CD4-positive, alpha-beta T cell treated with Interleukin-12 subunit alpha and Interleukin-12 subunit beta, for 1 hour (primary cell): Measurements from ENCODE around the gene IPO11.
"Not testable (repeated sequence)": the region's sequence is repeated elsewhere in the genome, so short reads cannot be mapped to it uniquely, and the experiment has no call there.

Source experiments
- DNase-seq: peaks from one replicate; pipeline ENCODE4 v3.0.0-alpha.2; 2020

The IPO11 gene

DNA sequence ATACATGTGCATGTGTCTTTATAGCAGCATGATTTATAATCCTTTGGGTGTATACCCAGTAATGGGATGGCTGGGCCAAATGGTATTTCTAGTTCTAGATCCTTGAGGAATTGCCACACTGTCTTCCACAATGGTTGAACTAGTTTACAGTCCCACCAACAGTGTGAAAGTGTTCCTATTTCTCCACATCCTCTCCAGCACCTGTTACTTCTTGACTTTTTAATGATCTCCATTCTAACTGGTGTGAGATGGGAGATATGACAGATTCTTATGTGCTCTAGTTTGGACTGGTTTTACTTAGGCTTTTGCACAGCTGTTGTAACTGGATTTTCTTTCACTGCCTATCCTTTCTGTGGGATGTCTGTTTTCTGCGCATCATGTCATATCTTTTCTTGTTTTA lies 108.2 kb downstream of the IPO11 start:
- not testable (repeated sequence) for DNase-seq

GRCh38 chr5:62521319-62521718 lies 108.8 kb downstream of the IPO11 start:
- DNase-seq: no peak

GRCh38 chr5:62522811-62523210 lies 110.2 kb downstream of the IPO11 start:
- no peak for DNase-seq

DNA sequence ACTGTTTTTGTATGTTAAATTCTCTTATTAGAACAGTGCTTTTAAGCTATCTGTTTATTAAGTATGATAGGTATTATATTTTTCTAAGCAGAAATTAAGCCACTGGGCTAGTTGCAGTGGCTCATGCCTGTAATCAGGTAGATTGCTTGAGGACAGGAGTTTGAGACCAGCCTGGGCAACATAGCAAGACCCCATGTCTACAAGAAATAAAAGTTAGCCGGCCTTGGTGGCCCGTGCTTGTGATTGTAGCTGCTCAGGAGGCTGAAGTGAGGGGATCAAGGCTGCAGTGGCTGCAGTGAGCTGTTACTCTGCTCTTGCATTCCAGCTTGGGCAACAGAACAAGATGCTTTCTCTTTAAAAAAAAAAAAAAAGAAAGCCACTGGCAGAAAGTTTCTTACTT lies 121.0 kb downstream of the IPO11 start:
- DNase-seq: no peak

GRCh38 chr5:62534461-62535236 lies 122.1 kb downstream of the IPO11 start:
- DNase-seq: no peak

DNA sequence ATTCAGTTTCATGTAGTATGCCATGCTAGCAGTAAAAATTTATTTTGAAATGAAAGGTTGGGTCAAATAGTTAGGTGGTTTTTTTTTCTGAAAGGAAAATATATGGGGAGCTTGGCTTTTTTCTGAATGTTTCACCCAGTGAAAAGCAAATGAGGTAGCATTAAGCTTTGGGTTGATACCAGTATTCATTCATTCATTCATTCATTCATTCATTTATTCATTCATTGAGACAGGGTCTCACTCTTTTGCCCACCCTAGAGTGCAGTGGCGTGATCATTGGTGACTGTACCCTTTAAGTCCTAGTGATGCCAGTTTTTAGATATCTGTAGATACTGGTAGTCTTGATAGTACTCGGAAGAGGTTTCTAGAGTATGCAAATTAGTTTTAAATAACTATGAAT lies 123.7 kb downstream of the IPO11 start:
- DNase-seq: no peak

DNA sequence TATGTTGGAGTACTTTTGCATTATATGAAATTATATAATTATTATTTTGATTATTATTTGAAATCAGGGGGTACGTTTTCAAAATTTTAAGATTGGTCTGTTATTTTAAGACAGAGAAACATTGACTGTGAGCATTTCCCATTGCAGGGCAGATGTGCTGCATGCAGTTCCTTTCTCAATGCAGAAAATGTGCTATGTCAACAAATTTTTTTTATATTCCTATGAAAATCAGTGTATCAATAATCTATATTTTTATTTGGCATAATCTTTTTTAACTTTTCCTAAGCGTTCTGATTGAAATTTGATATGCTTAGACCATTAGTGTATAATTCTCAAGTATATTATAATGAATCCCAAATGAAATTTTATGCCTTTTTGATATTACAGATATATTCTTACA lies 124.2 kb downstream of the IPO11 start:
- DNase-seq: no peak

DNA sequence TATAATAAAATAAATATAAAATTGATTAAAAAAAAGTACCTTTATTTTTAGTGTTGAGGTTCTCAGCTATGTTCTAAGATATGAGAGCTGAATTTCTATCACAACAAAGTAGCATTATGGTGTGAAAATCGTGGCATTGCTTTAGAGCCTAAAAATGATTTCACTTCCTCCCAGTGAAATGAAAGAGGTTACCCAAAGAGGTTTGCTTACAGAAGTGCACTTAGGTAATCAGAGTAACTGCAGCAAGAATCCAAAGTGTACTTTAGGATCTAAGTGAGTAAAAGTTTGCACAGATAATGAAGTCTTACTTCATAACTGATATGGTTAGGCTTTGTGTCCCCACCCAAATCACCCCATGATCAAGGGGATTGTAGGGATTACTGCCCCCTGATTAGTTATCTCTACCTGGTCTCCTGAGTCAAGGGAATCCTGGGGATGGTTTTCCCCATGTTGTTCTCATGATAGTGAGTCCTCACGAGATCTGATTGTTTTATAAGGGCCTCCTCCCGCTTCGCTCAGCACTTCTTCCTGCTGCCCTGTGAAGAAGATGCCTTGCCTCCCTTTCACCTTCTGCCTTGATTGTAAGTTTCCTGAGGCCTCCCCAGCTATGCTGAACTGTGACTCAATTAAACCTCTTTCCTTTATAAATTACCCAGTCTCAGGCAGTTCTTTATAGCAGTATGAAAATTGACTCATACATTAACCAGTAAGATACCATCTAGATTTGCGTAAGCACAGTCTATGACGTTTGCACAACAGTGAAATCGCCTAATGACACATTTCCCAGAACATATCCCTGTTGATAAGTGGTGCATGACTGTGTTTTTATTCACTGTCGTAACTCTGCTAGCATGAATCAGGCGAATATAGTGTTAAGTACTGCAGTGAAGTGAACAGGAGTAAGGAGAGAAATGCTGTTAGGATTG lies 125.7 kb downstream of the IPO11 start:
- no peak for DNase-seq

- DNase-seq: no peak
Measured at GRCh38 chr5:62542720-62543119, 130.2 kb downstream of the IPO11 start.

DNA sequence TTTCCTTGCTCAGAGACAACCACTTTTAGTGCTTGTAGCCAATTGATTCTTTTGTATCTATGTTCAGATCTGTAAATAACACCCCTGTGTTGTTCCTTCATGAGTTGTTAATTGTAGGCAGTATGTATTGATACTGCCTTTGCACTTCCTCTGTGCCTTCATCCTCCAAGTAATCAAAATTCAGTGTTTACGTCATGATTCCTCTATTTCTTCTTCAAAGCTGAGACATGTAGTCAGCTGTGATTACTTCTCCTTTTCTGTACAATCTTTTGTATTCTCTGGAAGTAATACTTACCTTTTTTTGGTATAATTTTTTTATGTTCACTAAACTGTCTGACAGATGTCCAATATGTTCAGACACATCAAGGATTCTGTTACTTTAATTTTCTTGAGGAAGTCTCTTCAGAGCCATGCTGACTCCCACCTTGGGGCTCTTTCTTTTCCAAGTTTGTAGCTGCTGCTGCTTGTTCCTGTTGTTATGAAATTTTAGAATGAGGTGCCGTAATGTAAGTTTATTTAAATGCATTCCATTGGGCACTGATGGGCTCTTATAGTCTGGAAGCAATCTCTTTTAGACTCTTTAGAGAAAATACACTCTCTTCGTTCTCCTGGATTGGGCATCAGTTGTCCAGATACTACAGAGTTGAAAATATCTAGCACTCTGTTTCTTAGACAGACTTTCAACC lies 135.5 kb downstream of the IPO11 start:
- no peak for DNase-seq

- DNase-seq: no peak
Measured at GRCh38 chr5:62550103-62550502, 137.5 kb downstream of the IPO11 start.

DNA sequence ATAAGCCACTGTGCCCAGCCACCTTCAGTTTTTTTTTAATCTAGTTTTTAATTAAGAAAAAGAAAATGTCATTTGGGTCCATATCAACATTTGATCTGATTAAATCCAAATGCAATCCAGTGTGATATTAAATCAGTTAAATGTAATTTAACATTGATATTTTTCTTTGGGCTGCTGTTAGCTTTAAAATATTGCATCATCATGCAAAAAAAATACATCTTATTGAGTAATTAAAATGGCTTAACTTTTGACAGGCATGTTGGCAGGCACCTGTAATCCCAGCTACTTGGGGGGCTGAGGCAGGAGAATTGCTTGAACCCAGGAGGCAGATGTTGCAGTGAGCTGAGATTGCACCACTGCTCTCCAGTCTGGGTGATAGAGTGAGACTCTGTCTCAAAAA lies 143.4 kb downstream of the IPO11 start:
- no peak for DNase-seq

DNA sequence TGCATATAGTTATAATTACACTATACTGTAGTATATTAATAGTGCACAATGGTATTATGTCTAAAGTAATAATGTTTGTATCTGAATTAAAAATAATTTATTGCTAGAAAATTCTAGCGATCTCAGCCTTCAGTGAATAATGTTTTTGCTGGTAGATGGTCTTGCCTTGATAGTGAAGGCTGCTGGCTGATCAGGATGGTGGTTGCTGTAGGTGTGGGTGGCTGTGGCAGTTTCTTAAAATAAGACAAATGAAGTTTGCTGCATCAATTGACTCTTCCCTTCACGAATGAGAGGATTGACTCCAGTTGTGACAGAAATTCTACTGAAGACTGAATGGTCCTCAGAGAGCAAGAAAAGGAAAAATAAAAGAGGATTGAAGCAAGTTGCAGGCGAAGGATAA lies 146.4 kb downstream of the IPO11 start:
- no peak for DNase-seq

DNA sequence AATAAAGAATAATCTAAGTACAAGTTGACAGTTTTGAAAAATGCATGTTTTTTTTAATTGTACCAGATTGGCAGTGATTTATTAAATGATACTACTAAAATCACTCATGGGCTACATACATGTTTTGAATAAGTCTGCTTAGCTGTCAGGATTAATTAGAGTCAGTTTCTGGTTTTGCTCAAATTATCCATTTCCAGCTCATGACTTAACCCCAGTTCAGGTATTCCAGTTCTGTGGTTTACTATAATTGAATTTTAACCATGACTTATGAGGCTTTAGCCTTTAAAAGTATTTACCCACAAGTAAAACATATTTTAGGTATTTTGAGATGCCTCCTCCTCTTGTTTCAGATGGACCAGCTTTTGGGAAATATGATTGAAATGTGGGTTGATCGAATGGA lies 148.2 kb downstream of the IPO11 start:
- no peak for DNase-seq

- DNase-seq: no peak
Measured at GRCh38 chr5:62561896-62562295, 149.3 kb downstream of the IPO11 start.

- DNase-seq: no peak
Measured at GRCh38 chr5:62562867-62563266, 150.3 kb downstream of the IPO11 start.

GRCh38 chr5:62564101-62564500 lies 151.5 kb downstream of the IPO11 start:
- no peak for DNase-seq

GRCh38 chr5:62565740-62566139 lies 153.2 kb downstream of the IPO11 start:
- DNase-seq: not testable (repeated sequence)

GRCh38 chr5:62568143-62568542 lies 155.6 kb downstream of the IPO11 start:
- DNase-seq: no peak

DNA sequence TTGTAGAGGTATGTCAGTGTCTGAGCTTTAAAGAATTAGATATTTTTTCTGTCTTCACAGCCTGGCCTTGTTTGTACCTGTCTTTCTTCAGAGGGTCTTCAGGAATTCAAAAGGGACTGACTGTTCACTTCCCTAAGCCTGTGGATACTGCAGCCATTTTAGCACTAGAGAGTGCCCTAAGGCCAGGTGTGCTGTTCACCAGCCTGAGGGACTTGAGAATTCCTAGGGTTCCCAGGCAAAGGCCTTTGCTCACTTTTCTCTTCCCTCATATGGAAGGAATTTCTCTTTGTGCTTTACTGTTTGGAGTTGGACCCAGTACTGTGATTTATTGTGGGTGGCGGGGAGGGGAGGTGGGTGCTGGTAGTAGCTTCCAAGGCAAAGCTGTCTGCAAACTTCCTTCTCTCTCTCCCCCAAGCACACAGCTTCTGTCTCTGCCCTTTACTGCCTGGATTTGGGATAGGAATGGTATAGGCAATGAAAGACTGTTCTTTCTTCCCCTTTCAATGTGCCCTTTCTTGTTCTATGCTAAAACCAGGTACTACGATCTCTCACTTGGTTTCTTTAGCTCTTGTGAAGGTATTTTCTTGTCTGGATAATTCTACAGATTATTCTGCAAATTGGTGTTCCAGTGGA lies 156.4 kb downstream of the IPO11 start:
- DNase-seq: no peak

- DNase-seq: no peak
Measured at GRCh38 chr5:62569470-62569869, 156.9 kb downstream of the IPO11 start.

DNA sequence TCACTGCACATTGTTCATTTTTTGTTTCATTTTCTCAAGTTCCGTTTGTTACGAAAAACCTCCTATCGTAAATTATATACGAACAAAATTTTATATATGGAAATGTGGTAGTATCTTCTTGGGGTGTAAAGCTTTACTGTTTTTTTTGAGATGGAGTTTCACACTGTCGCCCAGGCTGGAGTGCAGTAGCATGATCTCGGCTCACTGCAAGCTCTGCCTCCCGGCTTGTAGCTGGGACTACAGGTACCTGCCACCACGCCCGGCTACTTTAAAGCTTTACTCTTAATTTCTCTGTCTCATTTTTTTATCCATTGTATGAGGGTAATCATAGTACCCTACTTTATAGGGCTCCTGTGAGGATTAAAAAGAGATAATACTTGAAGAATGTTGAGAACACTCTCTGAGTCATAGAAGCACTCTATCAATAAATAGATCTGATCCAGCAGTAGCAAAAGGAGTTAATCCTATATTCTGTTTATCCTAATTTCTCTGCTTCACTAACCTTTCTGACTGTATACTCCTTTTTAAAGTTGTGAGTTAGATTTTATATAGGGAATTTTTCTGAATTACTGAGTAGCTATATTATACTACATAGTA lies 160.5 kb downstream of the IPO11 start:
- DNase-seq: no peak

GRCh38 chr5:62574599-62574998 lies 162.0 kb downstream of the IPO11 start:
- no peak for DNase-seq
